Activated CD4-positive, alpha-beta T cell treated with anti-CD3 and anti-CD28 coated beads, Interleukin-2, amount 50 U/mL, for 1 hour (primary cell): Measurements from ENCODE around the gene RNLS.

Source experiments
- DNase-seq: peaks from one replicate; pipeline ENCODE4 v3.0.0-alpha.2; 2020

RNLS gene

GRCh38 chr10:88582806-88583583 is at the start of gene RNLS:
RNLS (minus strand) TSS chr10:88583318.
- DNase-seq, result peak; percentile 52

- DNase-seq, result no peak
Observed at GRCh38 chr10:88624840-88625239, 41.7 kb upstream of the RNLS start.

GRCh38 chr10:88623835-88624234 is 40.7 kb upstream of the RNLS start:
- DNase-seq, result no peak

- DNase-seq, result no peak
Observed at GRCh38 chr10:88620441-88620840, 37.3 kb upstream of the RNLS start.

GRCh38 chr10:88618496-88618895 is 35.4 kb upstream of the RNLS start:
- DNase-seq, result no peak

- DNase-seq, result no peak
Observed at GRCh38 chr10:88617772-88618300, 34.7 kb upstream of the RNLS start.

GRCh38 chr10:88616250-88616977 is 33.3 kb upstream of the RNLS start:
- no peak for DNase-seq

GRCh38 chr10:88608780-88609179 is 25.7 kb upstream of the RNLS start:
- no peak for DNase-seq

- DNase-seq, result no peak
Observed at GRCh38 chr10:88608052-88608732, 25.1 kb upstream of the RNLS start.

- no peak for DNase-seq
Observed at GRCh38 chr10:88598055-88598454, 14.9 kb upstream of the RNLS start.

GRCh38 chr10:88594482-88594881 is 11.4 kb upstream of the RNLS start:
- DNase-seq, result no peak

GRCh38 chr10:88592906-88593305 is 9.8 kb upstream of the RNLS start:
- DNase-seq, result no peak

- DNase-seq, result no peak
Observed at GRCh38 chr10:88592381-88592780, 9.3 kb upstream of the RNLS start.

GRCh38 chr10:88586462-88586861 is 3.3 kb upstream of the RNLS start, which contains the start of gene LIPJ:
LIPJ (plus strand) TSS chr10:88586762; CDS start chr10:88590688, 3,926 bp downstream.
- no peak for DNase-seq

GRCh38 chr10:88583584-88583957 is 453 bp upstream of the RNLS start:
- no peak for DNase-seq

GRCh38 chr10:88582411-88582805 is 710 bp downstream of the RNLS start:
- no peak for DNase-seq

- DNase-seq, result no peak
Observed at GRCh38 chr10:88565072-88565471, 18.0 kb downstream of the RNLS start.

GRCh38 chr10:88562152-88562551 is 21.0 kb downstream of the RNLS start:
- DNase-seq, result no peak

- DNase-seq, result no peak
Observed at GRCh38 chr10:88557658-88558057, 25.5 kb downstream of the RNLS start.

- no peak for DNase-seq
Observed at GRCh38 chr10:88557256-88557655, 25.9 kb downstream of the RNLS start.

- DNase-seq, result no peak
Observed at GRCh38 chr10:88555190-88555908, 27.8 kb downstream of the RNLS start.

GRCh38 chr10:88553116-88553752 is 29.9 kb downstream of the RNLS start:
- peak; percentile 27 for DNase-seq
